NB4 (cell line): ENCODE data around the gene GATA3.

ENCODE experiments used
- CTCF ChIP-seq: IDR thresholded peaks from one replicate; pipeline ENCODE4 v1.5.1; 2012; ENCODE audit warnings: low read depth, low read length
- MAX ChIP-seq: IDR thresholded peaks from 2 replicates; pipeline ENCODE4 v1.6.1; 2011; ENCODE audit warnings: low read depth, low read length
- MYC ChIP-seq: IDR thresholded peaks from 2 replicates; pipeline ENCODE4 v1.6.1; 2011; ENCODE audit warnings: low read depth, low read length
- POLR2A ChIP-seq: IDR thresholded peaks from 2 replicates; pipeline ENCODE4 v1.6.1; 2011; ENCODE audit warnings: mild to moderate bottlenecking; ENCODE audit not compliant: insufficient read length; ENCODE audit errors: extremely low read depth

- TF ChIP-seq CTCF: no peak
- TF ChIP-seq POLR2A: no peak
- TF ChIP-seq MAX: no peak
- TF ChIP-seq MYC: no peak
Observed at GRCh38 chr10:8054494-8055407, at the start of gene GATA3.
